ENCODE measurements around the gene ZBTB20.

Gene ZBTB20

GRCh38 chr3:114432310-114432709, 714.8 kb downstream of the ZBTB20 start:
- 100% methylated on average over 2 of the region's 2 CpGs for WGBS (ENCODE audit: insufficient coverage)
- no peak for DNase-seq
- Histone ChIP-seq H3K9me3 (ENCODE audit: control extremely low read depth in 1 of 5, control insufficient read depth in 4 of 5, insufficient read depth in 2 of 5, low read depth in 1 of 5, low read length in 4 of 5) (no peaks in the 10 kb centered on the region), H3K36me3 (ENCODE audit: control insufficient read depth in 4 of 4, insufficient read depth in 4 of 4, low read length in 3 of 4) (no peaks in the 10 kb centered on the region), H3K4me1 (ENCODE audit: control extremely low read depth in 1 of 4, control insufficient read depth in 4 of 4, insufficient read depth in 4 of 4, low read length in 3 of 4) (peaks cover 0 to 4% (median 1%) of the 10 kb centered on the region in 4 experiments), H3K27ac (ENCODE audit: insufficient read depth in 1 of 2, low read depth in 1 of 2, low read length in 2 of 2, poor library complexity in 1 of 2, severe bottlenecking in 2 of 2) (no peak overlapping the region), H3K27me3 (replicated peaks in 2 of 5; ENCODE audit: control insufficient read depth in 4 of 5, insufficient read depth in 5 of 5, low read length in 4 of 5) (no peaks in the 10 kb centered on the region), H3K4me3 (ENCODE audit: control insufficient read depth in 1 of 7, extremely low read depth in 1 of 7, insufficient read depth in 4 of 7, low read depth in 2 of 7, low read length in 6 of 7) (no peak overlapping the region)
- POLR2A ChIA-PET: no interaction called here
- CTCF ChIA-PET: interaction anchor here (5.2 kb wide), 1 partner anchor 11 kb away, joined by 38 read pairs; no protein-coding TSS in a partner anchor

DNA sequence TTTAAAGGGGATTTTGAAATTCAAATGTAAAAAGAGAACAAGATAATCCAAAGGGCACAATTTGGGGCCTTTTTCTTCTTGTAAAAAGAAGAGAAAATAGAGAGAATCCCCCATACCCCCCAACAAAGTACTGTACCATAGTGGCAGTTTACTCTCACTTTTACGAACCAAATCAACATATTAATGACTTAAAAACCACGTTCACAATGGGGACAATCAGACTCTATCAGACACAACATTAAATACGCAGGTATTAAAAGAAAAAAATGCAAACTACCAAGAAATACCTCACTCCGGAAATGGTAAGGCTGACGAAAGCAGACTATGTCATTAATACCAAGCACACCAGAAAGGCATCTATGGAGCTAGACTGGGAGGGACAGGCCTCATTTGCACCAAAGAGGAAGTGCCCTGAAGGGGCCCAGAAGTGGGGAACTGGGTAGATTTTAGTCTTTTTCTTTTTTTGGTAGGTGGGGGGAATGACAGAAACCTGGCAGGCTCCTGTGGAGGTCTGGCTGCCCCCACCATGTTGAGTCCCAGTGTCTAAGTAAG, 719.0 kb downstream of the ZBTB20 start:
- H3K27ac ChIP-seq (ENCODE audit: insufficient read depth in 1 of 2, low read depth in 1 of 2, low read length in 2 of 2, poor library complexity in 1 of 2, severe bottlenecking in 2 of 2): no peak overlapping the region
- no peaks in the 10 kb centered on the region for H3K27me3 ChIP-seq (replicated peaks in 2 of 5; ENCODE audit: control insufficient read depth in 4 of 5, insufficient read depth in 5 of 5, low read length in 4 of 5)
- no peaks in the 10 kb centered on the region for H3K36me3 ChIP-seq (ENCODE audit: control insufficient read depth in 4 of 4, insufficient read depth in 4 of 4, low read length in 3 of 4)
- H3K4me3 ChIP-seq (ENCODE audit: control insufficient read depth in 1 of 7, extremely low read depth in 1 of 7, insufficient read depth in 4 of 7, low read depth in 2 of 7, low read length in 6 of 7): no peak overlapping the region
- ChIA-PET POLR2A (no interaction called here), CTCF (interaction anchor here (2.2 kb wide), 1 partner anchor 10 kb away, joined by 7 read pairs; no protein-coding TSS in a partner anchor)
- WGBS (ENCODE audit: insufficient coverage): 100% methylated on average over 2 of the region's 5 CpGs
- peaks cover 0 to 4% (median 1%) of the 10 kb centered on the region in 4 experiments for H3K4me1 ChIP-seq (ENCODE audit: control extremely low read depth in 1 of 4, control insufficient read depth in 4 of 4, insufficient read depth in 4 of 4, low read length in 3 of 4)
- DNase-seq: peak in 2 of 3 donors; percentile 21 to 33
- no peaks in the 10 kb centered on the region for H3K9me3 ChIP-seq (ENCODE audit: control extremely low read depth in 1 of 5, control insufficient read depth in 4 of 5, insufficient read depth in 2 of 5, low read depth in 1 of 5, low read length in 4 of 5)

DNA sequence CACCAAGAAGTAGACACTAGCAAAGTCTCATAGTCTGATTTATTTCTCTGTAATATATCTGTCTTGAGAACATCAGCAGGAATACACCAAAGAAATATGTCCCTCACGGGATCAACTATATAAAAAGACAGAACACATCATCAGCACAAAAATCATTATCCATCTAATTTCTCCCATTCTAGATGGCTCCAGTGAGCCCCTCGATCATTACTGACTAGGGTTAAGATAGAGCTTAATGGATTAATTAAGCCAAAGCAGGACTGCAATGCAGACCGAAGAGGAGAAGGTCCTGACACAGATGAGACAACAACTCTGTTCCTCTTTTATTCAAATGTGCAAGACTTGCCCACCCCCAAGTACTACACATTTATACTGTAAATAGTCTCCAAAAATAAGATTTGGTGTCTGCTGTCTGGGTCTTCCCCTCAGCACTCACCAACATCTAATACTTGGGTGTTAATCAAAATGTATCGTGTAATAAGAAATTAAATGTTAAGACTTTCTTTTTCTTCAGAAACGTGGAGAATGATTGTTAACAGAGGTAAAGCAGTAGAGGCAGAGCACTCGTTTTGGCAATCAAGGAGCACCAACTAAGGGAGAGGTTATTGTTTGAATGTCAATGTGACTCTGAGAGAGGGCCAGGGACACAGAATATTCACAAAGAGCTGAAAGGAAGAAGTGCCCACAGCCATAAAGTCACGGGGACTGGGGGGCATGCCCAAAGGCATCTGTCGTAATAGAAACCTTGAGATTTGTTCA, 719.6 kb downstream of the ZBTB20 start:
- 97% methylated on average over 5 of the region's 8 CpGs for WGBS (ENCODE audit: insufficient coverage)
- Histone ChIP-seq H3K36me3 (ENCODE audit: control insufficient read depth in 4 of 4, insufficient read depth in 4 of 4, low read length in 3 of 4) (no peaks in the 10 kb centered on the region), H3K27me3 (replicated peaks in 2 of 5; ENCODE audit: control insufficient read depth in 4 of 5, insufficient read depth in 5 of 5, low read length in 4 of 5) (no peaks in the 10 kb centered on the region), H3K27ac (ENCODE audit: insufficient read depth in 1 of 2, low read depth in 1 of 2, low read length in 2 of 2, poor library complexity in 1 of 2, severe bottlenecking in 2 of 2) (no peak overlapping the region), H3K9me3 (ENCODE audit: control extremely low read depth in 1 of 5, control insufficient read depth in 4 of 5, insufficient read depth in 2 of 5, low read depth in 1 of 5, low read length in 4 of 5) (no peaks in the 10 kb centered on the region), H3K4me3 (ENCODE audit: control insufficient read depth in 1 of 7, extremely low read depth in 1 of 7, insufficient read depth in 4 of 7, low read depth in 2 of 7, low read length in 6 of 7) (no peak overlapping the region), H3K4me1 (ENCODE audit: control extremely low read depth in 1 of 4, control insufficient read depth in 4 of 4, insufficient read depth in 4 of 4, low read length in 3 of 4) (peaks cover 0 to 4% (median 1%) of the 10 kb centered on the region in 4 experiments)
- DNase-seq: no peak
- ChIA-PET POLR2A (no interaction called here), CTCF (interaction anchor here (2.2 kb wide), 1 partner anchor 9 kb away, joined by 7 read pairs; no protein-coding TSS in a partner anchor)

GRCh38 chr3:114424337-114424736, 722.8 kb downstream of the ZBTB20 start:
- Histone ChIP-seq H3K27me3 (replicated peaks in 2 of 5; ENCODE audit: control insufficient read depth in 4 of 5, insufficient read depth in 5 of 5, low read length in 4 of 5) (peaks cover 0 to 2% (median 0%) of the 10 kb centered on the region in 5 experiments), H3K36me3 (ENCODE audit: control insufficient read depth in 4 of 4, insufficient read depth in 4 of 4, low read length in 3 of 4) (no peaks in the 10 kb centered on the region), H3K4me1 (ENCODE audit: control extremely low read depth in 1 of 4, control insufficient read depth in 4 of 4, insufficient read depth in 4 of 4, low read length in 3 of 4) (peaks cover 0 to 4% (median 1%) of the 10 kb centered on the region in 4 experiments), H3K9me3 (ENCODE audit: control extremely low read depth in 1 of 5, control insufficient read depth in 4 of 5, insufficient read depth in 2 of 5, low read depth in 1 of 5, low read length in 4 of 5) (no peaks in the 10 kb centered on the region), H3K4me3 (ENCODE audit: control insufficient read depth in 1 of 7, extremely low read depth in 1 of 7, insufficient read depth in 4 of 7, low read depth in 2 of 7, low read length in 6 of 7) (no peak overlapping the region), H3K27ac (ENCODE audit: insufficient read depth in 1 of 2, low read depth in 1 of 2, low read length in 2 of 2, poor library complexity in 1 of 2, severe bottlenecking in 2 of 2) (no peak overlapping the region)
- WGBS (ENCODE audit: insufficient coverage): 86% methylated on average over 8 of the region's 8 CpGs
- DNase-seq: no peak
- ChIA-PET CTCF (interaction anchor here (1.6 kb wide), 1 partner anchor 29 kb away, joined by 3 read pairs; no protein-coding TSS in a partner anchor), POLR2A (no interaction called here)

GRCh38 chr3:114421204-114421603, 725.9 kb downstream of the ZBTB20 start:
- no peaks in the 10 kb centered on the region for H3K36me3 ChIP-seq (ENCODE audit: control insufficient read depth in 4 of 4, insufficient read depth in 4 of 4, low read length in 3 of 4)
- H3K27ac ChIP-seq (ENCODE audit: insufficient read depth in 1 of 2, low read depth in 1 of 2, low read length in 2 of 2, poor library complexity in 1 of 2, severe bottlenecking in 2 of 2): no peak overlapping the region
- CTCF ChIA-PET: interaction anchor here (1.1 to 5.6 kb wide), 10 partner anchors 8 to 58 kb away, joined by 3 to 38 read pairs (median 4); no protein-coding TSS in a partner anchor
- no peak overlapping the region for H3K4me3 ChIP-seq (ENCODE audit: control insufficient read depth in 1 of 7, extremely low read depth in 1 of 7, insufficient read depth in 4 of 7, low read depth in 2 of 7, low read length in 6 of 7)
- no peaks in the 10 kb centered on the region for H3K9me3 ChIP-seq (ENCODE audit: control extremely low read depth in 1 of 5, control insufficient read depth in 4 of 5, insufficient read depth in 2 of 5, low read depth in 1 of 5, low read length in 4 of 5)
- no peak for DNase-seq
- H3K27me3 ChIP-seq (replicated peaks in 2 of 5; ENCODE audit: control insufficient read depth in 4 of 5, insufficient read depth in 5 of 5, low read length in 4 of 5): peaks cover 0 to 2% (median 0%) of the 10 kb centered on the region in 5 experiments
- WGBS (ENCODE audit: insufficient coverage): 100% methylated on average over 3 of the region's 7 CpGs
- peaks cover 0 to 2% (median 0%) of the 10 kb centered on the region in 4 experiments for H3K4me1 ChIP-seq (ENCODE audit: control extremely low read depth in 1 of 4, control insufficient read depth in 4 of 4, insufficient read depth in 4 of 4, low read length in 3 of 4)
- POLR2A ChIA-PET: interaction anchor here (0.9 kb wide), 1 partner anchor 17 kb away, joined by 3 read pairs; no protein-coding TSS in a partner anchor

GRCh38 chr3:114420072-114420471, 727.0 kb downstream of the ZBTB20 start:
- 100% methylated on average over 2 of the region's 3 CpGs for WGBS (ENCODE audit: insufficient coverage)
- CTCF ChIA-PET: interaction anchor here (1.0 to 5.6 kb wide), 10 partner anchors 11 to 684 kb away, joined by 3 to 38 read pairs (median 6); no protein-coding TSS in a partner anchor
- DNase-seq: no peak
- H3K4me1 ChIP-seq (ENCODE audit: control extremely low read depth in 1 of 4, control insufficient read depth in 4 of 4, insufficient read depth in 4 of 4, low read length in 3 of 4): peaks cover 0 to 2% (median 0%) of the 10 kb centered on the region in 4 experiments
- H3K36me3 ChIP-seq (ENCODE audit: control insufficient read depth in 4 of 4, insufficient read depth in 4 of 4, low read length in 3 of 4): no peaks in the 10 kb centered on the region
- peaks cover 0 to 2% (median 0%) of the 10 kb centered on the region in 5 experiments for H3K27me3 ChIP-seq (replicated peaks in 2 of 5; ENCODE audit: control insufficient read depth in 4 of 5, insufficient read depth in 5 of 5, low read length in 4 of 5)
- no peak overlapping the region for H3K4me3 ChIP-seq (ENCODE audit: control insufficient read depth in 1 of 7, extremely low read depth in 1 of 7, insufficient read depth in 4 of 7, low read depth in 2 of 7, low read length in 6 of 7)
- no peaks in the 10 kb centered on the region for H3K9me3 ChIP-seq (ENCODE audit: control extremely low read depth in 1 of 5, control insufficient read depth in 4 of 5, insufficient read depth in 2 of 5, low read depth in 1 of 5, low read length in 4 of 5)
- no peak overlapping the region for H3K27ac ChIP-seq (ENCODE audit: insufficient read depth in 1 of 2, low read depth in 1 of 2, low read length in 2 of 2, poor library complexity in 1 of 2, severe bottlenecking in 2 of 2)
- POLR2A ChIA-PET: no interaction called here

Data from common myeloid progenitor, CD34-positive (primary cell).